NCI-H1105 treated with DMSO at 0.1 percent for 48 hours (cell line): ENCODE measurements around the gene ADAT1.

Experiments
- DNase-seq: peaks from one replicate; lab custom pipeline; 2025; lab: John Stamatoyannopoulos, UW

ADAT1 gene

GRCh38 chr16:75576384-75576811, 46.7 kb downstream of the ADAT1 start:
- DNase-seq = no peak

GRCh38 chr16:75575958-75576357, 47.1 kb downstream of the ADAT1 start:
- DNase-seq = no peak

GRCh38 chr16:75573955-75574354, 49.1 kb downstream of the ADAT1 start:
- DNase-seq = no peak

GRCh38 chr16:75572864-75573542, 50.1 kb downstream of the ADAT1 start:
- DNase-seq = no peak

- no peak for DNase-seq
Measured at GRCh38 chr16:75570396-75571065, 52.5 kb downstream of the ADAT1 start.

DNA sequence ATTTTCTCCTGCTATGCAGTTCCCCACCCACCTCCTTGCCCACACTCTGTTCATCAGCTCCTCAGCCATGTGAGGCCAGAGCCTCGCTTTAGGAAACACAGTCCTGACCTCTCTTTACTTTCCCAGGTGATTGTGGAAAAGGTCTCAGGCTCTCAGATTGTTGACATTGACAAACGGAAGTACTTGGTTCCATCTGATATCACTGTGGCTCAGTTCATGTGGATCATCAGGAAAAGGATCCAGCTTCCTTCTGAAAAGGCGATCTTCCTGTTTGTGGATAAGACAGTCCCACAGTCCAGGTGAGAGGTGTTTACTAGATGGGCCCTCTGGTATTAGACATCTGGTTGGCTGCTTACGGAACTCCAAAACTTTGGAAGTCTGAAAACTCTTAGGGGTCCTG, 55.2 kb downstream of the ADAT1 start:
- no peak for DNase-seq

DNA sequence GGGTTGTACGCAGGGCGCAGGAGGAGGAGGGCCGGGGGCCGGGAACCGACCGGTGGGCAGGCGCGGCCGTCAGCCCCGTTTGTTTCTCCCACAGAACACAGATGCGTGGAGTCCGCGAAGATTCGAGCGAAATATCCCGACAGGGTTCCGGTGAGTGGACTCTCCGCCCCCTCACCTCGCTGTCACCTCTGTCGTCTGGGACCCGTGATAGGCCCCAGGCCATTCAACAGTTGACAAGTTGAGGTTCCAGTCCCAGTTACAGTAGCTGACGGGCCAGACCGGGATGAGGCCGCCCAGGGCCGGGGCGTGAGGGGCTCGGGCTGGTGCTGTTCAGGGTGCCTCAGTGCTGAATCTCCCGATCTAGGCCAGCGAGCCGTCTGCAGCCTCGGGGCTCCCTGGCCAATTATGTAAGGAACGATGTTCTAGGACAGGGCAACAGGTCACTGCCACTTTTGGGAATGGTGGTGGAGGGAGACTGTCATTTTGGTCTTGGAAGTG, 56.3 kb downstream of the ADAT1 start:
- DNase-seq = no peak

- DNase-seq = peak; percentile 66
Measured at GRCh38 chr16:75566040-75566757, 56.9 kb downstream of the ADAT1 start, which contains the start of gene GABARAPL2. GABARAPL2 (plus strand) TSS chr16:75566379; CDS start chr16:75566487, 108 bp downstream.

- DNase-seq = no peak
Measured at GRCh38 chr16:75565640-75566039, 57.4 kb downstream of the ADAT1 start.

GRCh38 chr16:75559564-75560372, 63.3 kb downstream of the ADAT1 start:
- DNase-seq = no peak

DNA sequence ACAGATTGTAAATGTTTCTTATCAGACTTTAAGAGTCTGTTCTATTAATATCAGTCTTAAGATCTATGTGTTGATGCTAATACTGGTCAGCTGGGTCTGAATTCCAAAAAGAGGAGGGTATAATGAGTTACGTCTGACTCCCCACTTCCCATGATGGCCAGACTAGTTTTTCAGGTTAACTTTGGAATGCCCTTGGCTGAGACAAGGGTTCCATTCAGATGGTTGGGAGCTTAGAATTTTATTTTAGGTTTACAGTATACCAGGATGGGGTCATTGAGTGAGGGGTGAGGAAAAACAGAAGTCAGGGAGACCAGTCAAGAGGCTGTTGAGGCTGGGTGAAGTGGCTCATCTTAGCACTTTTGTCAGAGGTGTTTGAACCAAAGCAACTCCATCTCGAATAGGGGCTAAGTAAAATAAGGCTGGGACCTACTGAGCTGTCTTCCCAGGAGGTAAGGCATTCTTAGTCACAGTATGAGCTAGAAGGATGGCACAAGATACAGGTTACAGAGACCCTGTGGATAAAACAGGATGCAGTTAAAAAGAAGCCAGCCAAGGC, 64.2 kb downstream of the ADAT1 start:
- DNase-seq = no peak

GRCh38 chr16:75556431-75556950, 66.6 kb downstream of the ADAT1 start:
- no peak for DNase-seq

DNA sequence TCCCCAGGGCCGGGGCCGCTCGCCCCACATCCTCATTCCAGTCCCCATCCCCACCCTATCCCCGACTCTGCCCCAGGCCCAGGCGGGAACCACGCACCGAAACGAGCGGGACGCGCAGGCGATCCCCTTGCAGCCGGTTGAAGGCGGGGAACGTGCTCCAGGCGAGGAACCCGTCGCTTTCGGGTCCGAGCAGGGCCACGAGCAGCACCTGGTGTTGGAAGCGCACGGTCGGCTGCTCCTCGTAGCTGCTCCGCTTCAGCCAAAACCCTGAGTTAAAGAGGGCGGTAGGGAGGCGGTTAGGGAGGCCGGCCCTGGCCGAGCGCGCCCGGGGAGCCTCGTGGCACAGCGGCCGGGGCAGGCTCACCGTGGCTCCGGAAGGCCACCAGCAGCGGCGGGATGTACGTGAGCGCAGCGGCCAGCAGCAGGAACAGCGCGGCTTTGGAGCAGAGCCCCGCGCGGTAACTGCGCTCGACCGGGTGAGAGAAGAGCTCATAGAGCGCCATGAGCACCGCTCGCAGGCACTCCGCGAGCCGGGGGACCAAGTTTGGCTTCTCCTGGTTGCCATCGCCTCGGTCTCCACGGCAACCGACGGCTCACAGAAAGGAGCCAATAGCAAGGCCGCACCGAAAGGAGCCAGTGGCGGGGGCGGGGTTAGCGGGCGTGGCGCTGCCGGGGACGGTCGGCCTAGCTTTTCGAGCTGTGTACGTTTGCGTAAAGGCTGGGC, 67.2 kb downstream of the ADAT1 start, which contains the start of gene TMEM231:
TMEM231 (minus strand) TSS at position 546 of the 724 bp plus-strand sequence; CDS start at position 503, 43 bp downstream.
- DNase-seq = peak; percentile 85

- peak; percentile 67 for DNase-seq
Measured at GRCh38 chr16:75555213-75555706, 67.8 kb downstream of the ADAT1 start.

DNA sequence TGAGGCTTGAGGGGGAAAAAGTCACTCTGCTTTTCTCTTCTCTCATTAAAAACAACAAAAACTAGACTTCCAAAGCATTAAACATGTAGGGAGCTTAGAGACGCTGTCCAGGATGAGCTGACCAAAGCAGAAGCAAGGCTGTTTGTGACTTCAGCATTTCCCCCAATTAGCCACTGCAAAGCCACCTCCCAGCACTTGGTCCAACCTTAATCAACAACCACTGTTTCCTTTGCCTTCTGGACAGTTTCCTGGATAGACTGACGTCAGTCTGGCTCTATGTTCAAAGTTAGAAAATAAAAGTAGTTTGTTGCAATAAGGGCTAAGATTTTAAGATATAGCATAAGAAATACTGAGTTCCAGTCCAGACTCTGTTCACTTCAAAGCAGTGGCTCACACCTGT, 70.1 kb downstream of the ADAT1 start:
- DNase-seq = no peak

DNA sequence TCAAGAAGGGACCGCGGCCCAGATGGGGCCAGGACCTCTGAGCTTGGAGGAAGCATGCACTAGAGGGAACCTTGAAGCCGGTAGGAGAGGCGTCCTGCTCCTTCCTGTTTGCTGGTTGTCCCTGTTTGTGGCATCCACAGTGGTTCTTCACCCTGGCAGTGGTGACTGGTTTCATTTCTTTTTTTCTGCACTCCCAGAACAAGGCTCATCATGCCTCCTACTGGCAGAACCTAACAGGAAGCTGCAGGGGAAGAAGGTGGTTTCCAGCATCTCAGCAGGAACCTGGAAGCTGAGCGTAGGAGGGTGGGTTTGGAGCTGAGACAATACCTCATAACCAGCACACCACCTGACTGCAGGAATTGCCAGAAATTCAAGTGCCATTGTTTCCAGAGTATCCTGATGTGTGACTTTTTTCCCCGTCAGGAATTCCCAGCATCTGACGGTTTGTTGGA, 72.8 kb downstream of the ADAT1 start:
- no peak for DNase-seq
